Measurements from ENCODE around the gene SDSL.

The SDSL gene

DNA sequence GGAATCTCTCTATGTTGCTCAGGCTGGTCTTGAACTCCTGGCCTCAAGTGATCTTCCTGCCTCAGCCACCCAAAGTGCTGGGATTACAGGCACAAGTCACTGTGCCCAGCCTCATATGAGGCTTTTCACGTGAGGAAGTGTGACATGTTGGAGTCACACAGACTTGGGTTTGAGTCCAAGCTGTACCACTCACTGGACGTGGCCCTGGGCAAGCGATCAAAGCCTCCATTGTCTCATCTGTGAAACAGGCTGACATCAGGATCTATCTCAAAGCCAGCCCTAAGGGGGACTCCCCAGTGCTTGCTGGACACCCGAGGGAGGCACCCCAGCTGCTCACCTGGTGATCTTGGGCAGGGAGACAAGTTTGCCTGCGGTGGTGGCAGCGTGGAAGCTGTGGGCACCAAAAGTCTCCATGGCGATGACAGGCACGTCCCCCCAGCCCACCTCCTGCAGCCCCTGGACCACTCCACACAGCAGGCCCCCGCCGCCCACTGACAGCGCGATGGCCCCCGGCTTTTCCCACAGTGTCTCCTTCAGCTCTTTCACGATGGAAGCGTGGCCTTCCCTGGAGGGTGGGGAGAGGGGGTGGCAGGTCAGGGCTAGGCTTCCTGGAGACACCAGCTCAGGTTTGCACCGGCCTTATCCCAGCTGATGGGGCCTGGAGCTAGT is 25.2 kb upstream of the SDSL start:
- DNase-seq (ENCODE audit: low spot score), result no peak

DNA sequence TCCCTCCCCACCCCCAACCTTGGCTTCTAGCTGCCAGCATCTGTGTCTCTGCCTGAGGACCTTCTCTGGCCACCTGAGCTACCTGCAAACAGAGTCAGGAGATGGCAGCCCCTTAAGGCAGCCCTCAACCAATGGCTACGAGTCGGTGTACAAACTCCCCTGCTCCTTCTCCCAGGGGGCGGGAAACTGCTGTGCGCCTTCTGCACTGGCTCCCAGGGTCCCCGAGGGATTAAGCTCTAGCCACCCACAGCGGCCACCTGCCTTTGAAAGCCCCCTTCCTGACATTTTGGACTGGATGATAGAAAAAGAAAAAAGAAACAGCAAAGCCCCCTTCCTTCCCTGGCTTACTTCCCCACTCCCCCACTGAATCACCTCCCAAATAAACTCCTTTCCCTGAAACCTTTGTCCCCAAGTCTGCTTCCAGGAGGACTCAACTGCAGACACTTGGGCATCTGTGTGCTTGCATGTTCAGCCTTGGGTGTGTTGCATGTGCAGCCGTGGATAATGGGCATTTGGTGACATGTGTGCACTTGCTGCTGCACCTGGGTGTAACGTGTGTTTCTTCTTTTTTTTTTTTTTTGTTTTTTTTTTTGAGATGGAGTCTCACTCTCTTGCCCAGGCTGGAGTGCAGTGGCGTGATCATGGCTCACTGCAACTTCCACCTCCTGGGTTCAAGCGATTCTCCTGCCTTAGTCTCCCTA is 24.5 kb upstream of the SDSL start:
- DNase-seq (ENCODE audit: low spot score), result no peak

DNA sequence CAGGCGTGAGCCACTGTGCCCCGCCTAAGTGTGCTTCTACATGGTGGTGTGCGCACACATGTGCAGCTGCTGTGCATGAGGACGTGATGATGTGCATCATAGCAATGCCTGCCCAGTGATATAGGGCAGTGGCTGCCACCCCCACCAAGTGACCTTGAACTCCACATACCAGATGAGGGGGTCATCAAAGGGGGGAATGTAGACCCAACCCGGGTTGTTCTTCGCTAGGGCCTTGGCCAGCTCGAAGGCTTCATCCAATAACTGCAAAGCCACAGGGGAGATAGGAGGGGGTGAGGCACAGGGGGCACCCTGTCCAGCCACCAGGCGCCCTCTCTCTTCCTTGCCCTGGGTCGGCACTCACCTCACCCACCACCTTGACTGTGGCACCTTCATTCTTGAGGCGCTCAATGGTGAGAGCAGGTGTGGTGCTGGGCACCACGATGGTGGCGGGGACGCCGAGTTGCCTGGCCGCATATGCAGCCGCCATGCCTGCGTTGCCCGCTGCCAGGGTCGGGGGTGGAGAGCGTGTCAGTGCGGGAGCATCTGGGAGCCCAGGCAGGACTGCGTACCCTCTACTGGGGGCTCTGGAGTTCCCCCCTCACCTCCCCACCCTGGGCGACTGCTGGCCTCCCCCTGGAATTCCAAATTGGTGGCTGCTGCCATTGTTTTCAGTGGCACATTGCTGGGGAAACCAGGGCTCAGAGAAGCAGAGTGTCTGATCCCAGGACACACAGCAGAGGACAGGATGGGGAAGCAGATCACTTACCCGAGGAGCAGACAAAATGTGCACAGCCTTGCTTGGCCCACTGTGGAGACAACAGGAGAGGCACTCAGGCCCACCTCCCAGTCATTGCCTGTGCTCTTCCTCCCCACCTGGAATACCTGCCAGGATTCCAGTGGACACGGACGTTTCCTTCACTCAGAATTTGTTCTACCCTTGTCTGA is 23.6 kb upstream of the SDSL start:
- DNase-seq (ENCODE audit: low spot score), result no peak

DNA sequence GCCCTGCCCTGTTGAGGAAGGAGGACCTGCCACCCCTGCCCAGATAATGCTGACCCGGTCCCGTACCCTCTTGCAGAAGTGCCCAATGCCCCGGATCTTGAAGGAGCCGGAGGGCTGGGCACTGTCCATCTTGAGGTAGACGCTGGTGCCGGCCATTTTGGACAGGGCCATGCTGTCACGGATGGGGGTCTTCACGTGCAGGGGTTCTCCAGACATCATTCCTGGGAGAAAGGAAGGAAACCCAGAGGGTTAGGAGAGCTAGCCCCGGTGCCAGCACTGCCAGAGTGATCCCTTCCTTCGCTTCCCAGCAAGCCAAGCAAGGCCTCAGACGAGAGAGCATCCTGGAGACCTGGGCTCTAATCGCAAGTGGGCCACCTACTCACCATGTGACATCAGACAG is 22.7 kb upstream of the SDSL start:
- no peak for DNase-seq (ENCODE audit: low spot score)

DNA sequence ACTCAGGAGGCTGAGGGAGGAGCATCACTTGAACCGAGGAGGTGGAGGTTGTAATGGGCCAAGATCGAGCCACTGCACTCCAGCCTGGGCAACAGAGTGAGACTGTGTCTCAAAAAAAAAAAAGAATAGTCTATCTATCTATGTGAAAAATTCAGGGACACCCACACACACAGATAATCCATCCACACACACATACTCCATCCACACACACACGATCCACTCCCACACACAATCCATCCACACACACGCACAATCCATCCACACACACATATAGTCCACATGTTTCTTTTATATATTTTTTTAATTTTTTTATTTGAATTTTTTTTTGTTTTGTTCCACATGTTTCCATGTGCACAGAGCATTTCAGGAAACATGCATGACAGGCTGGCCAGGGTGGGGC is 21.8 kb upstream of the SDSL start:
- DNase-seq (ENCODE audit: low spot score), result no peak

DNA sequence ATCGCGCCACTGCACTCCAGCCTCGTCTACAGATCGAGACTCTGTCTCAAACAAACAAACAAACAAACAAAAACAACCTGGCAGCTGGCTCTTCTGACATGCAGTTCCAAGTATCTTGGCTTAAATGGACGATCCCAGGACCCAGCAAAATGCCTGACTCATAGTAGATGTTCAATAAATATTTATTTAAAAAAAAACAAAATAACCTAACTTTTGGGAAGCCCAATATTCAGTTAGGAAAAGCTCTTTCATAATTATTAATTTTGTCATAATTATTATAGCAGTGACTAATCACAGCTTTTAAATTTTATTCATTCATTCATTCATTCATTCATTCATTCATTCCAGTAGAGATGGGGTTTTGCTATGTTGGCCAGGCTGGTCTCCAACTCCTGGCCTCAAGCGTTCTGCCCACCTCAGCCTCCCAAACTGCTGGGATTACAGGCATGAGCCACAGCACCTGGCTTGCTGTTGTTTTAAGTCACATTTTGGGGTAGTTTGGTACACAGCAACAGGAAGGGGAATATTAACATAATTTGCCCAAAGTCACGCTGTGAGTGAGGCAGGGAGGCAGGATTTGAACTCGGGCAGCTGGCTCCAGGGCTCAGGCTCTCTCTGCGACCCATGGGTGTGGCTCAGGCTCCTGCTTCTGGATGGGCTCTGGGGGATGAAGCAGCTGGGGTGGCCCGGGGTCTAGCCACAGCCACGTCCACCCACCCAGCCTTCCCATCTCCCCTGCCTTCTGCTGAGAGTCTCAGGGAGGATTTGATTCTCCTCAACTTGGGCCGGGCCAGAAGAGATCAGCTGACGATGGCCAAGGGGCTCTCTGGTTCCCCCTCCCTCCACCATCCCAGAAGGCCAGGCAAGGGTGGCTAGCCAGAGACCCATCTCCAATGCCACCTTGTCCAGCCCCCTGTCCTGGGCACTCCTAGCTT is 20.8 kb upstream of the SDSL start:
- no peak for DNase-seq (ENCODE audit: low spot score)

DNA sequence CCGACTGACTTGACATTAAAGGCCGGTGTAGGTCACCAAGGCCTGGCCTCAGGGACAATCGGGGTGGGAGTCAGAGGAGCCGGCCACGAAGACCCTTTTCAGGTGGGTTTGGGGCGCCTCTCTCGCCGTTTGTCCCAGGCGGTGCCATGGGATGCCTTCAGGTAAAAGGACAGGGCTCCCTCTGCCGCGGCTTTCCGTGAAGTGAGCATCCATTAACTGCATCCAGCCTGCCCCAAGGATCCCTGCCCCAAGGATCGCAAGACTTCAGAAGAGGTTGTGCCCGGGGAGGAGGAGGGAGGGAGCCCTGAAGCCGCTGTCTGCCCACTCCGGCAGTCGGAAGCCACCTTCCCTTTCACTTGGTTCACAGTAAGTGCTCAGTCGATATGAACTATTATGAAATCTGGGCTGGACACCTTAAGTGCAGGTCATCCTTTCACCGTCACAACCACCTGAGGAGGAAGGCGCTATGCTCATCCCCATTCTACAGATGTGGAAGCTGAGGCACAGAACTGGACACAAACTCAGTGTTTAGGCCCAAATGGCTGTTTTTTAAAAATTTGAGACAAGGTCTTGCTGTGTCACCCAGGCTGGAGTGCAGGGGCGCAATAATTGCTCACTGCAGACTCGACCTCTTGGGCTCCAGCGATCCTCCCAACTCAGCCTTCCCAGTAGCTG is 19.5 kb upstream of the SDSL start:
- DNase-seq (ENCODE audit: low spot score), result no peak

DNA sequence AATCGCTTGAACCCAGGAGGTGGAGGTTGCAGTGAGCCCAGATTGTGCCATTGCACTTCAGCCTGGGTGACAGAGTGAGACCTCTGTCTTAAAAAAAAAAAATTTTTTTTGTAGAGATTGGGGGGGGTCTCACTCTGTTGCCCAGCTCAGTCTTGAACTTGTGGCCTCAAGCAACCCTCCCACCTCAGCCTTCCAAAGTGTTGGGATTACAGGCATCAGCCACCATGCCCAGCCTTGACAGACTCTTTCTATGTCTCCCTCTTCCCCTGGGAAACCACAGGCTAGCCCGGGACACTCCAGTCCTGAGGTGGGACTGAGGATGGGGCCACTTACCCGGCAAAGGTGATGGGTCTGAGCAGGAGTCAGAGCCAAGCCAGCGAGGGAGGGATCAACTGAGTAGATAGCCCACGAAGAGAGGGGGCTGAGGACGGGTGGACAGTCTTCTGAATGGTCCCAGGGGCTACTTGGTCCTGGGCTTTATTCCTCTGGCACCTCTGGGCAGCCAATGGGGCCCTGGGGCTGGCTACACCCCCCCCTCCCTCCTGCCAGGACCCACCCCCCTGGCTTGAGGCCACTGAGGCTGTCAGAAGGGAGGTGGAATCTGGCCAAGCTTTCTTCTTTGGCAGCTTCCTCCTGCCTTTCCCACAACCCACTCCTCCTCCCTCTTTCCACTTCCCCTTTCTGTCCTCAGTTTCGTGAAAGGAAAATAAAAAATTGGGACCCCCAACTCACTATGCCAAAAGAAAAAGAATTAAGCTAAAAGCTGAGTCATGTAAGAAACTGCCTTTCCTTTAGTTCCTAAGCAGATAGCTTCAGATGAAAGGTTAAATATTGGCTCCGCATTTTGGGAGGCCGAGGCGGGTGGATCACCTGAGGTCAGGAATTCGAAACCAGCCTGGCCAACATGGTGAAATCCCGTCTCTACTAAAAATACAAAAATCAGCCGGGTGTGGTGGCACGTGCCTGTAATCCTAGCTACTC is 18.5 kb upstream of the SDSL start, which contains the start of gene SDS:
Gene SDS (minus strand): TSS at position 453 of the 981 bp plus-strand sequence. CDS start 4,179 bp downstream, outside the sequence.
- no peak for DNase-seq (ENCODE audit: low spot score)

DNA sequence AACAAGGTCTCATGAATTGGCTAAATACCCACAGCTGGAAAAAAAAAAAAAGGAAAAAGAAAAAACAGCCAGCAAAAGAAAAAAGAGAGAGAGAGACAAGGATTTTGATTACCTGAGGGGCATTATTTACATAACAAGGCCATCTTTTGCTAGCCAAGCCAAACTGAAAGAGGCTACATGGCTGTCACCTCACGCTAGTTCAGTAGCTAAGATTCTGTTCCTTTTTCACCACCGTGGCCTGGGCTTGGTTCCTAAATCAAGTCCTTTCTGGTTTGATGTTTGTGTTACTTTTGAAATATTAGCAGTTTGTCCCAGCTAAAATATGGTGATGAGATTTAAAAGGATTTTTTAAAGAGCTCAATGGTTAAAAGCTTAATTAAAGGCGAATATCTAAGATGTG is 16.5 kb upstream of the SDSL start:
- DNase-seq (ENCODE audit: low spot score), result no peak

DNA sequence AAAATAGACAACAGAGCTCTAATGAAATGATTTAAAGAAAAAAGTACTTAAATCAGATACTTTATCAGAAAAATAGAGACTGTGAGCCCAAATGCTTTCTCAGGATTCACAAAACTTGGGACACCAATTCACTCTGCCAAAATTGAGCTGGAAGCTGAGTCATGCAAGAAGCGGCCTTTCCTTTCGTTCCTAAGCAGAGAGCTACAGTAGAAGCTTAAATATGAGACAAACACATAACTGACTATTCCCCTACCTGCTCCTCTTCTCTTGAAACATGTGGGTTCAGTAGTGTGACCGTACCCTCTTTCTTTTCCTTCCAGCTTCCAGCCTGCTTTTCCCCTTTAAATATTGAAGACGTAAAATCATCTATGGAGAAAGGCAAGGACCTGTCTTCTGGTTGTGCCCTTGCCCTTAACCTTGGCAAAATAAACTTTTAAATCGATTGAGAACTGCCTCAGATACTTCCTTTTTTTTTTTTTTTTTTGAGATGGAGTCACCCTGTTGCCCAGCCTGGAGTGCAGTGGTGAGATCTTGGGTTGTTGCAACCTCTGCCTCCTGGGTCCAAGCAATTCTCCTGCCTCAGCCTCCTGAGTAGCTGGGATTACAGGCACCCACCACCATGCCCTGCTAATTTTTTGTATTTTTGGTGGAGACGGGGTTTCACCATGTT is 14.1 kb upstream of the SDSL start:
- DNase-seq (ENCODE audit: low spot score), result no peak

DNA sequence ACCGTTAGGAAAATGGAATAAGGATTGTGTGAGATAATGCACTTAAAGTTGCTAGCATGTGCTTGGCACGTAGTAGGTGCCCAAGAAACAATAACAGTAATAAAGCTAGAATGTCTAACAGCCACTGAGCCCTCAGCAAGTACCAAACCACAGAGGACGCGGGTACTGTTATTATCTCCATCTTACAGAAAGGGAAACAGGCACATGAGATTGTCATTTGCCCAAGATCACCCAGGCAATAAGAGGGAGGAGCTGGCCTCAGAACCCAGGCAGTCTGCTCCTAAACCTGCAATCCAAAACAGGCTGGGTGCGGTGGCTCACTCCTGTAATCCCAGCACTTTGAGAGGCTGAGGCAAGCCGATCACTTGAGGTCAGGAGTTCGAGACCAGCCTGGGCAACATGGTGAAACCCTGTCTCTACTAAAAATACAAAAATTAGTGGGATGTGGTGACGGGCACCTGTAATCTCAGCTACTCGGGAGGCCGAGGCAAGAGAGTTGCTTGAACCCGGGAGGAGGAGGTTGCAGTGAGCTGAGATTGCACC is 13.4 kb upstream of the SDSL start:
- DNase-seq (ENCODE audit: low spot score), result no peak

DNA sequence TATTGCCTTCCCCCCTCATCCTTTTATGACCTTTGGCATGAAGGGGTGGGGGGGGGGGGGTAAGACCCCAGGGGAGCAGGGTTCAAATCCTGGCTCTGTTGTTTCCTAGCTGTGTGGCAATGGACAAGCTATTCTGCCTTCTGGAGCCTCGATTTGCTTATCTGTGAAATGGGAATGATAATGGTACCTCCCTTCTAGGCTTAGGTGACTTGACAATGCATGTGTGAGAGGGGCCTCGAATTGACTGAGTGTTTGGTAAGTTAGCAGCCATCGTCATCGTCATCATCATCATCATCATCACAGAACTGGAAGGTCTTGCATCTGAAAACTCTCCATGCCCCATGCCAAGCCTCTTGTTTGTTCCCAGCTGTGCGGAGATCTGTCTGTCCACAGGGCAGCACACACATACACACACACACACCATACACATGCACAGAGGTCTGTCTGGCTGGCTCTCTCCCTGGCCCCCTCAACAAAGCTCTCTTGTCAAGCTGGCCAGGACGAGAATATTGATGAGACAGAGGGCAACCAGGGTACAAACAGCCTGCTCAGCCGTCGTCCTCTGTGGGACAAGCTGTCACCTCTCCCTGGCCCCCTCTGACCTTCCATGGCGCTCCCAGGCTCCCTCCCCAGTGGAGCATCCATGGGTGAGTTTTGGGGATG is 12.6 kb upstream of the SDSL start:
- DNase-seq (ENCODE audit: low spot score), result no peak

DNA sequence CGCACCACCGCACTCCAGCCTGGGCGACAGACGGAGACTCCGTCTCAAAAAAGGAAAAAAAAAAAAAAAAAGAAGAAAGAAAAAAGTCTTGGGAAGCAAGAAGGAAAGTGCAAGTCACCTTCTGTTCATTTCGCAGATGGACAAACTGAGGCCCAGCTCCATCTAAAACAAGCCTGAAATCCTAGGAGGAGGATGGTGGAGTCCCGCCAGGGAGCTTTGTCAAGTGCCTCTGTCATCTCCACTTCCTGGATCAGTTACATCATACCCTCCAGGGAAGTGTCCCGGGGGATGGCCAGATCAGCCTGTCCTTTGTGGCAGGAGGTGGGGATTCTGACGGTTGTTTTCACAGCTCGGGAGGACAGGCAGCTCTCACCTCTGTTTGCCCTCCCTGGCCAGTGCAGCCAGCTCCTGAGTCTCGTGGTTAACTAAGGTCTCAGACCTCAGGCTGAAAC is 8.7 kb upstream of the SDSL start:
- no peak for DNase-seq (ENCODE audit: low spot score)

DNA sequence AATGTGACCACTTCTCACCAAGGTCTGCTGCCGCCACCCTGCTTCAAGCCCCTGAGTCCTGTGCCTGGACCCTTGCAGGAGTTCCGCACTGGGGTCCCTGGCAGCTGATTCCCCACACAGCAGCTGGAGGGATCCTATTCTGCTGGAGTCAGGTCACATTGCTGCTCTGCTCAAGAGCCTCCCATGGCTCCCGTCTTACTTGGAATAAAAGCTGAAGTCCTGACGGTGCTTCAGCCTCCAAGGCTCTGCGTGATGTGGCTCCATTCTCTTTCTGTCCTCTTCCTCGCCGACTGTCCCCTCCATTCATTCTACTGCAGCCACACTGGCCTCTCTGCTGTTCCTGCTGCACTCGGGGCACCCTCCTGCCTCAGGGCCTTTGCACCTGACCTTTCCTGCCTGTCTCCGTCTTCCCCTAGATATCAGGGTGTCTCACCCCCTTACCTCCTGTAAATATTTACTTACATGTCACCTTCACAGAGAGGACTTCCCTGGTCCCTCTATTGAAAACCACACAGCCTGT is 7.6 kb upstream of the SDSL start:
- no peak for DNase-seq (ENCODE audit: low spot score)

DNA sequence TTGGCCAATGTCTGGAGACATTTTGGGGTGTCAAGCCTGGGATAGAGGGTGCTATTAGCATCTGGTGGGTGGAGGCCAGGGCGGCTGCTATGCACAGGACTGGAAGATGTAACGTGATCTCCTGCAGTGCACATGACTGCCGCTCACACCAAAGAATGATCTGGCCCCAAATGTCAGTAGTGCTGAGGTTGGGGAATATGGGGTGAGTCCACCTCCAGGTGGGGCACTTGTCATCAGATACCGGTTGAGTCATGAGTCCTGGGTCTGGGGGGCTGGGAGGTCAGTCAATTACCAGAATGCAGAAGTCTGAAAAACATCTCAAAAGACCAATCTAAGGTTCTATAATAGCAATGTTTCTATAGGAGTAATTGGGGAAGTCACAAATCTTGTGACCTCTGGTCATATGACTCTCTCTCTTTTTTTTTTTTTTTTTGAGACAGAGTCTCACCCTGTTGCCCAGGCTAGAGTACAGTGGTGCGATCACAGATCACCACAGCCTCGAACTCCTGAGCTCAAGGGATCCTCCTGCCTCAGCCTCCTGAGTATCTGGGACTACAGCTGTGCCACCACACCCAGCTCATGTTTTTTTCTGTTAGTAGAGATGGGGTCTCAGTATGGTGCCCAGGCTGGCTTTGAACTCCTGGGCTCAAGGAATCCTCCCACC is 6.0 kb upstream of the SDSL start:
- no peak for DNase-seq (ENCODE audit: low spot score)

DNA sequence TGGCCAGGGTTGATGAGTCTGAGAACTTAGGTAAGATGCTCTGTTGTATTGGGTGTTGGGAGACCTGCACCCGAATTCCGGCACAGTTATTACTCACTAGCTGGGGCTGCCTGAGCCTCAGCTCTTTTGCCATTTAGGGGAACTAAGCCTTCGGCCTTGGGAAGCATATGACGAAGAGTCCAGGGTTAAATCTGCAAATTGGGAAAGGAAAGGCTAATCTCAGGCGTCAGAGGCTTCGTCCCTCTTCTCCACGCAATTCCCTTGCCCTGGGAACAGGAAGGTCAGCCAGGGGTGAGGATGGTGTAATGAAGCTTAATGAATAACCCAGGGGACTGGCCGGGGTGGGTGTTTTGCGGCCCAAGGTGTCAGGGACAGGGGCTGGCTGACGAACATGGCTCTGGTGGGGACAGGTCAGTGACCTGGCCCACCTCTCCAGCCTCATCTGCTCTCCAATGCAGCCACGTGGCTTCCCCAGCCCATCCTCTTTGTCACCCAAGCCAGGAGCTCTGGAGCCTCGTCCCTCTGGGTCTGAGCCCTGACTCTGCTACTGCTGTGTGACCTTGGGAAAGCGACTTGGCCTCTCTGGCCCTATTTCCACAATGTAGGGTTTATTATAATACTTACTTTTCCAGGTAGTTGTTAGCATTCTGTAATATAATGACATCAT is 3.8 kb upstream of the SDSL start:
- DNase-seq (ENCODE audit: low spot score), result no peak
